Activated CD4-positive, alpha-beta T cell treated with anti-CD3 and anti-CD28 coated beads, Interleukin-10, Interleukin-2, amounts not matched to agents 100 ng/mL and 50 ng/mL, durations not matched to agents 16 hours and 8 hours (primary cell): Measurements from ENCODE around the gene YIPF2.

Source experiments
- DNase-seq: peaks from one replicate; pipeline ENCODE4 v3.0.0-alpha.2; 2020

YIPF2 gene

DNA sequence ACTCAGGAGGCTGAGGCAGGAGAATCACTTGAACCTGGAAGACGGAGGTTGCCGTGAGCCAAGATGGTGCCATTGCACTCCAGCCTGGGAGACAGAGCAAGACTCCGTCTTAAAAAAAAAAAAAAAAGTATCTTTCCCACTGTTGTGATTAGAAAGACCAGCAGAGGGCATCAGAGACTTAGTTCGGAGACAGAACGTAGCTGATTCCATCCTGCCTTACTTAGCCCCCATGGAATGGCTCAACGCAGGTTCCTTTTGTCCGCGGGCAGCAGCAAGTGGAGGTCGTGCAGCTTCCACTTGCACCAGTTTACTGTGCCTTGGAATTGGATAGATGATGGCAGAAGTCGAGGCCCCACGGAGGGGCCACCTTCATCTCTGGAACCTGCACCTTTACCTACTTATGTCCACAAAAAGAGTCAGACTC, 8.2 kb upstream of the YIPF2 start:
- peak; percentile 64 for DNase-seq

DNA sequence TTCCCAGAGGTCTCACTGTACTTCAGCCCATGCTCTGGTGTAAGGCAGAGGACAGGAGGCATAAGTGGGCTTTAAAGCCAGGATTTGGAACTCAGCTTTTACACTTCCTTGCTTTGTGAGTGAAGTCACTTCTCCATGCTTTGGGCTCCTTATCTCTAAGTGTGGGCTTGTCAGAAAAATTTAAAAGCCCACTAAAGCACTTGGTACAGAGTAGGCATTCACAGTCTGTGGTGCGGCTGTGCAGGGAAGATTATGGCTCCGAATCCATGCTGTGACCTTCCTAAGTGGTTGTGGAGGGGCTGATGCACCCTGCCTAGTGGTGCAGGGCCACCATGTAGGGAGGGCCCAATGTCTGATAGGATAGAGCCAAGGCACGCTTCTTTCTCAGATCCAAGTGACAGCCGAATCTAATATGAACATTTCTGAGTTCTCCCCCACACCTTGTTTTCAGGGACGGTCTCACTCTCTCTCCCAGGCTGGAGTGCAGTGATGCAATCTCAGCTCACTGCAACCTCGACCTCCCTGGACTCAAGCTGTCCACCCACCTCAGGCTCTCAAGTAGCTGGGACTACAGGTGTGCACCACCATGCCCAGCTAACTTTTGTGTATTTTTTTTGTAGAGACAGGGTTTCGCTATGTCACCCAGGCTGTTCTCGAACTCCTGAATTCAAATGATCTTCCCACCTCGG, 7.1 kb upstream of the YIPF2 start:
- no peak for DNase-seq

DNA sequence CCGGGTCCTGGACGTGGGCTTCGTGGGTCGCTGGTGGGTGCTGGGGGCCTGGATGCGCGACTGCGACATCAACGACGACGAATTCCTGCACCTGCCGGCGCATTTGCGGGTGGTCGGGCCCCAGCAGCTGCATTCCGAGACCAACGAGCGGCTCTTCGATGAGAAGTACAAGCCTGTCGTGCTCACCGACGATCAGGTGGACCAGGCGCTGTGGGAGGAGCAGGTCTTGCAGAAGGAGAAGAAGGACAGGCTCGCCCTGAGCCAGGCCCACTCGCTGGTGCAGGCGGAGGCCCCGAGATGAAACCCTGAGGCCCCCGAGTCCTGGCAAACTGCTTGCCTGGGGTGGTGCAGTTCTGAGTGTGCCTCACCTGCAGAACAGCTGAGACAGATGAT, 959 bp upstream of the YIPF2 start:
- DNase-seq, result no peak

DNA sequence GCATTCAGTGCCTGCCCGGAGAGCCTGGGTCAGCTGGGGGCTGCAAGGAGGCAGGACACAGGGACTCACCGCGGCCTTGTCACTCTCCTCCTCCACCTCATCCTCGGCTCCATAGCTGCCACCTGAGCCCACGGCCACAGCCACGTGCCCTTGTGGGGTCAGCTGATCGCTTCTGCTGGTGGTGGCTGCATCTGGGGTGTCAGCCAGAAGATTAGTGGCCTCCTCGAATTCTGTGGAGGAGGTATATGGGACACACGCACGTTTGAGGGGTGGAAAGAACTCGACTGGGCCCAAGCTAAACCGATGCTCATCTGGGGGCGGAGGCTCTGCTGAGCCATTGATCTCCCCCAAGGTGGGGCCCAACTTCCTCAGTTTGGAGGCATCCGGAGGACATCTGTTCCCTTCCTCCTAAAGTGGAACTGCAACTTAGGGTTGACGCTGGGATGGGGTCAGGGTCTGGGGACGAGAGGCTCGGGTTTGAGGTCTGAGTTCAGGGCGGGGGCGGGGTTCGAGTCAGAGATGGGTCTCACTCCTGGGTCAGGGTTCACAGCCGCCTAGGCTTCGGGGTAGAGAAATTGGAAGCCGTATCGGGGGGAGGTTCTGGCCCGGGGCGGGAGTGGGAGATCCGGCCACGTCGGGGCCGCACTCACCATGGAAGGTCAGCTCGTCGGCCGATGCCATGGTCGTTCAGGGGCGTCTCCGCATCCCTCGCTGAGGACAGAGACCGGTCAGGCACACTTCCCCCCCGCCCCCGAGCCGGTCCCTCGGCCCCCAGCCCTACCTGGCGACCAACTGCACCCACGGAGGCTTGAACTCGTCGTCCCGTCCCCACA, 493 bp downstream of the YIPF2 start:
- DNase-seq, result no peak

DNA sequence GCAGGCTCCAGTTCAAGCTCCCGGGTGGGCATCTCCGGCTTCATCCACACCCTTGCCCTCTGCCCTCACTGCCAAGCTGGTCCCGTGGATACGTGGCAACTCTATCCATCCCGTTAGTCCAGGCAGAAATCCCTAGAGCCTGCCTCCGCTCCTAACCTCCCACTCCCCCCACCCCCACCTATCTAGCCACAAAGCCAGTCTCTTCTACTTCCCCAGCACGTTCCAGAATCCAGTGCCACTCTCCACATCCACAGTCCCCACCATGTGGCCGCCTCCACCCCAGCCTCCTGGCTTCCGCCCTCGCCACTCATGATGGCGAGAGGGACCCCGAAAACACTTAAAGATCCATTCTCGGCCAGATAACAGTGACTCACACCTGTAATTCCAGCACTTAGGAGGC, 3.8 kb downstream of the YIPF2 start:
- no peak for DNase-seq

DNA sequence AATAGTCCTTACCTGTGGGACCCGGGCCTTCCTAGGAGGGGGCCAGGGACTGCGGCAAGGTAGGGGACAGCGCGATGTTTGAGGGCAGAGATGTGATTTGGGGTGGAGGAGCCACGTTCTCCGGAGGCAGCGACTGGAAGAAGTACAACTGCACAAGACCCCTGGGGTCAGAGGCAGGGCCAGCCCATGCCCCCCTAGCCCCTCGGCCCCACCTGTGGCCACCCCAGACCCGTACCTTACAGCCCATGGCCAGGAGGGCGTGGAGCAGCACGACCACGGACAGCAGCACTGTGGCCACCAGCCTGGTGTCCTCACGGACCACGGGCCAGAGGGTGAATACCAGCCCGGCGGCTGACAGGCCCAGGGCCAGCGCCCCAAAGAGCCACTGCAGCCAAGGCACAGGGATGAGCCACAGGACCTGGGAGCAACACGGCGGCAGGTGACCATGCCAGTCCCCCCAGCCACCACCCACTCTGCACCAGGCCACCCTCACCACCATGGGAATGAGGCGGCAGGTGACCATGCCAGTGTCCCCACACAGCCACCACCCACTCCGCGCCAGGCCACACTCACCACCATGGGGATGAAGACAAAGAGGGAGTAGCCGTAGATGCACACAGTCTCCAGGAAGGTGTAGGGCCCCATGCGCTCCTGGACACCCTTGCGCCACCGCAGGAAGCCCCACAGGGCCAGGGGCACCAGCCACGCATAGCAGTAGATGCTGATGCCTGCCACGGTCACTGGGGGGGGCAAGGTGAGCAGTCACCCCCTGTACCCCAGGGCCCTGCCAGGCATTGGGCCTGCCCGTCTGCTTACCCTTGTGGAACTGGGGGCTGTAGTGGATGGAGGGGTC, 5.0 kb downstream of the YIPF2 start:
- no peak for DNase-seq

DNA sequence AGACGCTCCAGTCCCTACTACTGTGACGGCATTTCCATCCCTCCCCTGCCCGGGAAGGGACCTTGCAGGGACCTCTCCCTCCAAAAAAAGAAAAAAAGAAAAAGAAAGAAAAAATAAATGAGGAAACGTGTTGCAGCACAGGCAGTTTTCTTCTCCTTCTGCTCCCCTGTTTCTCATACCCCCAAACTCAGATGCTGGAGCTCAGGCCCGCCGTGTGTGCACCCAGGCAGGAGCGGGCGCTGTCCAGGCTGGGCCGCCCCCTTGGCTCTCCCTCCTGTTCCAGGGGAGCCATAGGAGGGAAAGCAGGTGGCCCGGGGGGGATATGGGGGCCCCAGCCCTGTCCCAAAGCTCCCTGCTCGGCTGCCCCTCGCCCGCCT, 5.8 kb downstream of the YIPF2 start:
- no peak for DNase-seq

DNA sequence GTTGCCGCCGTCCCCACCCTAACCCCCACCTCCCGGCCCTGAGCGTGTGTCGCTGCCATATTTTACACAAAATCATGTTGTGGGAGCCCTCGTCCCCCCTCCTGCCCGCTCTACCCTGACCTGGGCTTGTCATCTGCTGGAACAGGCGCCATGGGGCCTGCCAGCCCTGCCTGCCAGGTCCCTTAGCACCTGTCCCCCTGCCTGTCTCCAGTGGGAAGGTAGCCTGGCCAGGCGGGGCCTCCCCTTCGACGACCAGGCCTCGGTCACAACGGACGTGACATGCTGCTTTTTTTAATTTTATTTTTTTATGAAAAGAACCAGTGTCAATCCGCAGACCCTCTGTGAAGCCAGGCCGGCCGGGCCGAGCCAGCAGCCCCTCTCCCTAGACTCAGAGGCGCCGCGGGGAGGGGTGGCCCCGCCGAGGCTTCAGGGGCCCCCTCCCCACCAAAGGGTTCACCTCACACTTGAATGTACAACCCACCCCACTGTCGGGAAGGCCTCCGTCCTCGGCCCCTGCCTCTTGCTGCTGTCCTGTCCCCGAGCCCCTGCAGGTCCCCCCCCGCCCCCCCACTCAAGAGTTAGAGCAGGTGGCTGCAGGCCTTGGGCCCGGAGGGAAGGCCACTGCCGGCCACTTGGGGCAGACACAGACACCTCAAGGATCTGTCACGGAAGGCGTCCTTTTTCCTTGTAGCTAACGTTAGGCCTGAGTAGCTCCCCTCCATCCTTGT, 6.4 kb downstream of the YIPF2 start:
- no peak for DNase-seq

DNA sequence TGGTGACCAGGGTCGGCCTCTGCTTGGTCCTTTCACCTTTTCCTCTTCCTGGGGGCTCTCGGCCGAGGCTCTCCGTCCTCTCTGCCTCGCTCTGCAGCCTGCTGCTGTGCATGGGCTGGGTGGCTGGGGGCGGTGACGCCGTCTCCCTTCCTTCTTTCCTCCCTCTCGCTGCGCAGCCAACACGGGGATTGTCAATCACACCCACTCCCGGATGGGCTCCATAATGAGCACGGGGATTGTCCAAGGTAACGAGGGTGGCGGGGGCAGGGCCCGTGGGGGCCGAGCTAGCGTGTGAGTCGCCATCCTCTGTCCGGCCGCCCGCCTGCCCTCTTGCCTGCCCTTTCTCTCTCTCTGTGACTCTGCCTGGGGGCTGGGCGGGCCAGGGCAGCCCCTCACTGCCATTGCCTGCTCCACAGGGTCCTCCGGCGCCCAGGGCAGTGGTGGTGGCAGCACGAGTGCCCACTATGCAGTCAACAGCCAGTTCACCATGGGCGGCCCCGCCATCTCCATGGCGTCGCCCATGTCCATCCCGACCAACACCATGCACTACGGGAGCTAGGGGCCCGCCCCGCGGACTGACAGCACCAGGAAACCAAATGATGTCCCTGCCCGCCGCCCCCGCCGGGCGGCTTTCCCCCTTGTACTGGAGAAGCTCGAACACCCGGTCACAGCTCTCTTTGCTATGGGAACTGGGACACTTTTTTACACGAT, 7.1 kb downstream of the YIPF2 start:
- no peak for DNase-seq

DNA sequence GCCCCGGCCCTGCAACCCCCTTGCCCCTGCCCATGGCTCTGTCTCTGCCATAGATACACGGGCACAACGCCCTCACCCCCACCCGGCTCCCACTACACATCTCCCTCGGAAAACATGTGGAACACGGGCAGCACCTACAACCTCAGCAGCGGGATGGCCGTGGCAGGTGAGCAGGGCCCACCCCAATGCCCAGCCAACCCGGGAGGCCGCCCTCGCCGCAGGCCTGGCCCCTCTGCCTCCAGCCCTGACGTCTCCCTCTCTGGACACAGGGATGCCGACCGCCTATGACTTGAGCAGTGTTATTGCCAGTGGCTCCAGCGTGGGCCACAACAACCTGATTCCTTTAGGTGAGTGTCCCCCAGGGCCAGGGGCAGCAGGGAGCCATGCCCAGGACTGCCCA, 7.7 kb downstream of the YIPF2 start:
- DNase-seq, result no peak

DNA sequence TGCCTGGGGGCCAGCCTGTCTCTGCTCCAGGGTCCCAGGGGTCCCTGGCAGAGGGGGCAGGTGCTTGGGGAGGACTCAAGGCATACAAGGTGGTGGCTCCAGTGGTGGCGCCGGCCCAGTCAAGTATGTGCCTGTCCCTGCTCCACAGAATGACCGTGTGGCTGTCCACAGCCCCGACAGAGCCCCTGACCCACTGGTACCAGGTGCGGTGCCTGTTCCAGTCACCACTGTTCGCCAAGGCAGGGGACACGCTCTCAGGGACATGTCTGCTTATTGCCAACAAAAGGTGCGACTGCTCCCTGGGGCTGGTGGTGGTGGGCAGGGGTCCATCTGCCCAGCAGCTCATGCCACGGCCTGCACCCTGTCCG, 8.2 kb downstream of the YIPF2 start:
- DNase-seq, result no peak

DNA sequence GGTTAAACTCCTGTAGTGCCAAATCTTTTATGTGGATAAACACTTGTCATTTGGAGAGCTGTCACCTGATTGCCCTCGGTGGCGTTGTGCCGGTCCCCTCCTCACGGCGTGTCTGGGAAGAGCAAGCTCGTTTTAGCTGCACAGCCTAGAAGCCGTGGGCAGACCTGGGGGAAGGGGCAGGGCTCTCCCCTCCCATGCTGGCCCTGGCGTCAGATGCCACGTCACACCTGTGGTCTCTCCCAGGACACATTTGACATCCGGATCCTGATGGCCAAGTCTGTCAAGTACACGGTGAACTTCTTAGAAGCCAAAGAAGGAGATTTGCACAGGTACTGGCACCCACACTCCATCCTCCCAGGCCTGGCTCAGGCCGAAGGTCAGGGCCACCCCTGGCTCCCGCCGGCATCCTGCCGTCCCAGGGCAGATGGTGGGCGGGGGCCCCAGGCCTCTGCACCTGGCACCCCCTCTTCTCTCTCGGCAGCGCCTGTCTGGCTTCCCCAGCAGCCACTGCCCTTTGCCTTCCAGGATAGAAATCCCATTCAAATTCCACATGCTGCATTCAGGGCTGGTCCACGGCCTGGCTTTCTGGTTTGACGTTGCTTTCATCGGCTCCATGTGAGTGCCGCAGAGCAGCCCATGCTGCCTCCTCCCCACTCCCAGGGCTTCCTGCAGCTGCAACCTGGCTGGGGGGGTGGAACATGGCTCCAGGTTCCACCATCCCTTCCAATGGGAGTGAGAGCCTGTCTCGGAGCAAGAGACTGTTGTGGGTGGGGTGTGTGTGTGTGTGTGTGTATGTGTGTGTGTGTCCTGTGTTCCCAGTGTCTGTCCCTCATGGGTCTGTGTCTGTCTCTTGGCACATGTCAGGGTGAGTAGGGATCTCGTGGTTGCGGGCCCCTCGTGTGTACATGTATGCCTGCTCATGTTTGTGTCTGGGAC, 8.8 kb downstream of the YIPF2 start:
- no peak for DNase-seq

DNA sequence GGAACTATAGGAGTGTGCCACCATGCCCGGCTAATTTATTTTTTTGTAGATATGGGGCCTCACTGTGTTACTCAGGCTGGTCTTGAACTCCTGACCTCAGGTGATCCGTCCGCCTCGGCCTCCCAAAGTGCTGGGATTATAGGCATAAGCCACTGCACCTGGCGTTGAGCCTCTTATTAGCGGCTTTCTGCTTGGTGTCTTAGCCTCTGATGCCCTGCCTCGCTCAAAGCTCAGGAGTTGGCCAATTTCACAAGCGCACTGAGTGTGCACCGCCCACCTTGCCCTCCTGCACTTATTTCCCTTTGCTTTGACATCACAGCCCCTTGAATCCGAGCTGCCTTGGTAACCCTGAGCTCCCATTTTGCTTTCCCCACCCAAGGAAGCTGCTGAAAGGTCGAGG, 10.1 kb downstream of the YIPF2 start:
- DNase-seq, result no peak

DNA sequence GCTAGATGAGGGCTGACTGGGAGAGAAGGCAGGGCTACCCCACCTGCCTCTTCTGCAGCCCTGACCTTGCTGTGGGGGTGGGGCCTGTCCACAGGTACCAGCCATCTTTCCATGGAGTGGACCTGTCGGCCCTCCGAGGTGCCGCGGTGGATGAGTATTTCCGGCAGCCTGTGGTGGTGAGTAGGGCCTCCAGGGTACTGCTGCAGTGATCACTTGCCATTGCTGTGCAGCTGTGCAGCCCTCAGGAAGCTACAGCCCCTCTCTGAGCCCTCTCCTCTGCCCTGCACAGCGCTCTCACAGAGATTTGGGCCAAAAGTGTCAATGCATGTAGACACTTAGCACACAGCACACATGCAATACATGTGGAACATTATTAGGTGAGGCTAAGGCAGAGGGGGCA, 11.8 kb downstream of the YIPF2 start:
- DNase-seq, result no peak

DNA sequence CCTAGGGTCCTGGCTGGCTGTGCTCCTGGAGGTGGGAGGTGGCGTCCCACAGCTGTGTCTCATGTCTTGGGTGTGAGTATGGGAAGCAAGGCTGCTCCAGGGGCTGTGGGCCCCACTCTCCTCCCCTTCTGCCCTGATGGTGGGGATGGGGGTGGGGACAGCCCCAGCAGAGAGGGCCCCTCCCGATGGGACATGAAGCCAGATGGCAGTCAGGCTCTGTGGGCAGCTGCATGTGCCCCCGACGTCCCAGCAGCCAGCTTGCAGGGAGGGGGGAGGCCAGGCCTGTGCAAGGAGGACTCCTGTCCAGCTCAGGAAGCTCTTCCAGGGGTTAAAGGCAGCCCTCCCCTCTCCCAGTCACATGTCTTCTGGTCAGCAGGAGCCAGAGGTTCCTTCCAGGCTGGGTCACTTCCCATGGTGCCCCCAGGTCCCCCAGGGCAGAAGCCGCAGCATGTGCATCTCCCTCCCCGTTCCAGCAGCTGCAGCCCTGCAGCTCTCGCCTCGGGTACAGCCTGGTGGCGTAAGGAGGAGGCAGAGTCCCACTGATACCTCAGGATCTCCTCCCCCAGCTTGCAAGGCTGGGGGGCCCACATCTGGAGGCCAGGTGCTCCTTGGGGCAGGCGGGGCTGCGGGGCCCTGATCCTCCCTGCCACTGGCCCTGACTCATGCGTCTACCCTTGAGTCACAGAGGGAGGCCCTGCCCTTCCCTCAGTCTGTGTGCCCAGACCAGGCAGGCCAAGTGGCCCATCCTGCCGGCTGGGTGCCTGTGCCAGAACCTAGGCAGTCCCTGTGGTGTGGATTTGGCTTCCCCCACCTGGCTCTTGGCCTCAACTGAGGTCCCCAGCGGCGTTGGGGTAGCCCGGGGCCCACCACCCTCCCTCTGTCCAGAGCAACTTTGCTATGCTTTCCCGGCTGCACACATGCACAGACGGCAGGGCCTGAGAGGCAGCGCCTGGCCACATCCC, 13.0 kb downstream of the YIPF2 start:
- no peak for DNase-seq

DNA sequence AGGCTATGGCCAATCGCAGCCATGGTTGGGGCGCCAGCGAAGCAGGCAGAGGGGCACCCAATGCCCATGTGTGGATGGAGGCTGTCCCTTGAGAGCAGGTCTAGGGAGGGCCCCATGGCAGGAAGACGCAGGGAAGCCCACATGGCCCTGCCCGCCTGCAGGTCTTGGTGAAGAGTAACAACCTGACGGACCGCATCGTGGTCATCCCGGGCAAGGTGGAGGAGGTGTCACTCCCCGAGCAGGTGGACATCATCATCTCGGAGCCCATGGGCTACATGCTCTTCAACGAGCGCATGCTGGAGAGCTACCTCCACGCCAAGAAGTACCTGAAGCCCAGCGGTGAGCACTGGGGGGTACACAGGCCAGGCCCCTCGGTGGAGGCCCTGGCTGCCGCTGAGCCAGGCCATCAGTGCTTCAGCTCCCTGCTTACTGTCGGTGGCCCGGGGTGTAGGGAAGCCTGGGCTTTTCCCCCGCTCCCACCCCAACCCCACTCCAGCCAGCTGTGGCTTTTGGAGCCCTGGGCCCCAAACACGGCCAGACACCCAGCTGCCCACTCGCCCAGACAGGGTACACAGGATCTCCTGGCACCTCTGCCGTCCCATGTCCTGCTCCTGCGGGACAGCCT, 14.6 kb downstream of the YIPF2 start:
- DNase-seq, result no peak

DNA sequence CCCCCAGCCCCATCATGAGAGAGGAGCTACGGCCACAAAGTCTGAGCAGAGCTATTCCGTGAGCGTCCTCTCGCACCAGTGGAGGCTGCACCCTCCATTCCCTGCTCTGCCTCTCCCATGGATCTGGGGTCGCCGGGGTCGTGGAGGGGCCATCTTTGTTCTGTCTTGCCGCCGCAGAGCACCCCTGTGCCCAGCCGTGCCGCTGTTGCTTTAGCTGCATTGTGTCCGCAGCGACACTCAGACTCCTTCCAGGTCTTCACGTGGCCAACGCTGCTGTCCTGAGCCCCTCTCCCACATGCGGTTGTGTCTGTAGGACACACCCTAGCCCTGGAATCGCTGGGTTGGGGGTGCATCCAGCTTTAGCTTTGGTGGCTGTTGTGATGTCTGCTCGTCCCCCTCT, 15.8 kb downstream of the YIPF2 start:
- DNase-seq, result no peak

DNA sequence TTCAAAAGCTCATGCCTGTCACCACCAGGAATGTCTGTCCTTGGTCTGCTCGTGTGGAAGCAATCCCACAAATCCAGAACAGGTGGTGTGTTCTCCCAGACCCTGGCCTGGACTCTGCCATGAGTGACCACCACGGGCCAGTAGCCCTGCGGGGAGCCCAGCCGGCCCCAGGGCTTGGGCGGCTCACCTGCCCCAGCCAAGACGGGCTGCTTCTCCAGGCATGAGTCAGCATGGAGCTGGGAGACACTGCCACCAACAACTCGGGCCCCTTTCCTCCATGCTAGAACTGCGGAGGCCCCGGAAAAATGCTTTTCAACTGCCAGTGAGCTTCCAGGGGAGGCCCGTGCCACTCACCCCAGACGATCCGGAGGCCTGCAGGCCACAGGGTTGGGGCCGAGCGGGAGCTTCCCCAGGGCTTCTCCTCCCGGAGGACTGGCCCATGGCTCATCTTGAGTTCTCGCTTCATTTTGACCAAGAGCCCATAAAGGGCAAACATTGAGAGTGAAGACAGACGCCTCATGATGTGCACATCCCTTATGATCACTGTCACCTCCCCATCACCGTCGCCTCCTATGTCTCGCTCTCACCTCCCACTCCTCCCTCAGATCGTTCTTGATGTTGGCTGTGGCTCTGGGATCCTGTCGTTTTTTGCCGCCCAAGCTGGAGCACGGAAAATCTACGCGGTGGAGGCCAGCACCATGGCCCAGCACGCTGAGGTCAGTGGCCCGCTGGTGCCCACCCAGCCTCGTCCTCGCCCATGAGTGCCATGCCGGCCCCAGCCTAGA, 16.7 kb downstream of the YIPF2 start:
- no peak for DNase-seq
